Liver (tissue), 3 donors: Measurements from ENCODE around the gene CHN1.

Experiments used
- EGR1 ChIP-seq, 2 donors: IDR thresholded peaks; 2 replicates each; pipeline ENCODE4 v1.6.1; 2016 to 2018; ENCODE audit warnings: antibody characterized with exemption in 2 of 2, low read depth in 2 of 2
- FOXA1 ChIP-seq: IDR thresholded peaks from 2 replicates; pipeline ENCODE4 v1.6.1; 2016; ENCODE audit warnings: antibody characterized with exemption
- GABPA ChIP-seq, 2 donors: IDR thresholded peaks in 1 of 2; conservative IDR thresholded peaks in 1 of 2; 2 replicates each; pipeline ENCODE4 v1.6.1; 2016; ENCODE audit warnings: antibody characterized with exemption in 2 of 2, mild to moderate bottlenecking in 1 of 2, moderate library complexity in 1 of 2
- JUND ChIP-seq, 2 donors: IDR thresholded peaks; 2 replicates each; pipeline ENCODE4 v1.6.1; 2016; ENCODE audit warnings: antibody characterized with exemption in 2 of 2
- RAD21 ChIP-seq, 2 donors: IDR thresholded peaks; 2 replicates each; pipeline ENCODE4 v1.6.1; 2016; ENCODE audit warnings: antibody characterized with exemption in 2 of 2, mild to moderate bottlenecking in 2 of 2
- RXRA ChIP-seq, 2 donors: IDR thresholded peaks; 2 replicates each; pipeline ENCODE4 v1.6.1; 2017 to 2018; ENCODE audit warnings: antibody characterized with exemption in 2 of 2, mild to moderate bottlenecking in 1 of 2
- SP1 ChIP-seq: IDR thresholded peaks from 2 replicates; pipeline ENCODE4 v1.6.1; 2018; ENCODE audit warnings: antibody characterized with exemption, mild to moderate bottlenecking
- TAF1 ChIP-seq: conservative IDR thresholded peaks from 2 replicates; pipeline ENCODE4 v1.6.1; 2016; ENCODE audit warnings: antibody characterized with exemption, mild to moderate bottlenecking
- TF ChIP-seq, protein P1 (sequence below): fragments of 150-350 bp; IDR thresholded peaks from 2 replicates; pipeline ENCODE4 v1.5.1; 2017; ENCODE audit warnings: improper control_type of control experiment, low read depth, low read length; ENCODE audit not compliant: missing input control
- TF ChIP-seq, protein P2 (sequence below): IDR thresholded peaks from 2 replicates; pipeline ENCODE4 v1.6.1; 2016; ENCODE audit warnings: antibody characterized with exemption
- TF ChIP-seq, protein P3 (sequence below): IDR thresholded peaks from 2 replicates; pipeline ENCODE4 v1.6.1; 2016; ENCODE audit warnings: antibody characterized with exemption, mild to moderate bottlenecking
- TF ChIP-seq, protein P4 (sequence below): IDR thresholded peaks from 2 replicates; pipeline ENCODE4 v1.6.1; 2016; ENCODE audit warnings: antibody characterized with exemption
- TF ChIP-seq, protein P5 (sequence below): IDR thresholded peaks from 2 replicates; pipeline ENCODE4 v1.6.1; 2016; ENCODE audit warnings: antibody characterized with exemption
- donor health status: healthy.
- donor health status: healthy.

DNA sequence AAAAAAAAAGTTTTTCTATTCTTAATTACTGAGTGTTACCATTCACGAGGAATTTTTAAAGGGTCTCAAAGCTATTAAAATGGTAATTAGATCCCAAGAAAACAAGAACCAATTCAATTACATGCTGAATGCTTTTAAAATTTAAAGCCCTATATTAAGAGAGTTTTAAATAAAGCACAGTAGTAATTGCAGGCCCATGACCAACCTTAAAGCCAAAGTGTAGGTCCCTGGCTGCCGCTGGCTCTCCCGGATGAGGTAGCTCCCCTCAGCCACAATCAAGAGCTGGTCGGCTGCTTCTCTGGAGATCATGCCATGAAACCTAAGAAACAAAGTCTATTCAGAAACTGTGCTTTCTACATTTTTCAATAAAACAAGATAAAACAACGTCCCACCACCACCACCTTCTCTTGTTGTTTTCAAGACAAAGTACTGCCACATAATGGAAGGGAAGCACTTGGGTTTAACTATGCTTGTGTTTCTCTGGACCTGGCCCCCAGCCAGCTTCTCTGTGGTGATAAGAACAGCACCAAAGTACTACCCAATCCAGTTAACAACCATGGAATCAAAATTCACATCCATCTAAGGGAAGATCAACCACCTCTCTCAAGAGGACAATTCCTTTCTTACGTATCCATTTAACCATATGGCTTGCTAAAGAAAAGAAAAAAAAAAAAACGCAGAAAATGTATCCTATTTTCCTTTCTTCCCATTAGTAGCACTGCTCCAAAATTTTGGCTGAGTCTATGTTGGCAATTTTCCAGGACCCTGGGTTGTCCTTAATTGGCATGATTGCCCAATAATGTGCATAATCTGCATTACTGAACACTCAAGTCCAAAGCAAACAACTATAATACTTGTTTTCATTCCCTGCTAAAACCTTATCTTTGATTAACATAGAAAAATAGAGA, 90.1 kb downstream of the CHN1 start:
- TF ChIP-seq TAF1 (no peak), SP1 (no peak), EGR1 (IDR thresholded peaks at IDR 0.05; ENCODE audit: low read depth in 2 of 2) (no peak), GABPA (IDR thresholded peaks at IDR 0.05 in 1 of 2, conservative IDR thresholded peaks at IDR 0.05 in 1 of 2) (no peak), FOXA1 (no peak), RAD21 (IDR thresholded peaks at IDR 0.05) (no peak), JUND (IDR thresholded peaks at IDR 0.05) (no peak), RXRA (IDR thresholded peaks at IDR 0.05) (no peak)
- TF ChIP-seq, protein P1, sequence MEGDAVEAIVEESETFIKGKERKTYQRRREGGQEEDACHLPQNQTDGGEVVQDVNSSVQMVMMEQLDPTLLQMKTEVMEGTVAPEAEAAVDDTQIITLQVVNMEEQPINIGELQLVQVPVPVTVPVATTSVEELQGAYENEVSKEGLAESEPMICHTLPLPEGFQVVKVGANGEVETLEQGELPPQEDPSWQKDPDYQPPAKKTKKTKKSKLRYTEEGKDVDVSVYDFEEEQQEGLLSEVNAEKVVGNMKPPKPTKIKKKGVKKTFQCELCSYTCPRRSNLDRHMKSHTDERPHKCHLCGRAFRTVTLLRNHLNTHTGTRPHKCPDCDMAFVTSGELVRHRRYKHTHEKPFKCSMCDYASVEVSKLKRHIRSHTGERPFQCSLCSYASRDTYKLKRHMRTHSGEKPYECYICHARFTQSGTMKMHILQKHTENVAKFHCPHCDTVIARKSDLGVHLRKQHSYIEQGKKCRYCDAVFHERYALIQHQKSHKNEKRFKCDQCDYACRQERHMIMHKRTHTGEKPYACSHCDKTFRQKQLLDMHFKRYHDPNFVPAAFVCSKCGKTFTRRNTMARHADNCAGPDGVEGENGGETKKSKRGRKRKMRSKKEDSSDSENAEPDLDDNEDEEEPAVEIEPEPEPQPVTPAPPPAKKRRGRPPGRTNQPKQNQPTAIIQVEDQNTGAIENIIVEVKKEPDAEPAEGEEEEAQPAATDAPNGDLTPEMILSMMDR, result no peak
- TF ChIP-seq, protein P2, sequence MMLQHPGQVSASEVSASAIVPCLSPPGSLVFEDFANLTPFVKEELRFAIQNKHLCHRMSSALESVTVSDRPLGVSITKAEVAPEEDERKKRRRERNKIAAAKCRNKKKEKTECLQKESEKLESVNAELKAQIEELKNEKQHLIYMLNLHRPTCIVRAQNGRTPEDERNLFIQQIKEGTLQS, result no peak
- TF ChIP-seq, protein P3, sequence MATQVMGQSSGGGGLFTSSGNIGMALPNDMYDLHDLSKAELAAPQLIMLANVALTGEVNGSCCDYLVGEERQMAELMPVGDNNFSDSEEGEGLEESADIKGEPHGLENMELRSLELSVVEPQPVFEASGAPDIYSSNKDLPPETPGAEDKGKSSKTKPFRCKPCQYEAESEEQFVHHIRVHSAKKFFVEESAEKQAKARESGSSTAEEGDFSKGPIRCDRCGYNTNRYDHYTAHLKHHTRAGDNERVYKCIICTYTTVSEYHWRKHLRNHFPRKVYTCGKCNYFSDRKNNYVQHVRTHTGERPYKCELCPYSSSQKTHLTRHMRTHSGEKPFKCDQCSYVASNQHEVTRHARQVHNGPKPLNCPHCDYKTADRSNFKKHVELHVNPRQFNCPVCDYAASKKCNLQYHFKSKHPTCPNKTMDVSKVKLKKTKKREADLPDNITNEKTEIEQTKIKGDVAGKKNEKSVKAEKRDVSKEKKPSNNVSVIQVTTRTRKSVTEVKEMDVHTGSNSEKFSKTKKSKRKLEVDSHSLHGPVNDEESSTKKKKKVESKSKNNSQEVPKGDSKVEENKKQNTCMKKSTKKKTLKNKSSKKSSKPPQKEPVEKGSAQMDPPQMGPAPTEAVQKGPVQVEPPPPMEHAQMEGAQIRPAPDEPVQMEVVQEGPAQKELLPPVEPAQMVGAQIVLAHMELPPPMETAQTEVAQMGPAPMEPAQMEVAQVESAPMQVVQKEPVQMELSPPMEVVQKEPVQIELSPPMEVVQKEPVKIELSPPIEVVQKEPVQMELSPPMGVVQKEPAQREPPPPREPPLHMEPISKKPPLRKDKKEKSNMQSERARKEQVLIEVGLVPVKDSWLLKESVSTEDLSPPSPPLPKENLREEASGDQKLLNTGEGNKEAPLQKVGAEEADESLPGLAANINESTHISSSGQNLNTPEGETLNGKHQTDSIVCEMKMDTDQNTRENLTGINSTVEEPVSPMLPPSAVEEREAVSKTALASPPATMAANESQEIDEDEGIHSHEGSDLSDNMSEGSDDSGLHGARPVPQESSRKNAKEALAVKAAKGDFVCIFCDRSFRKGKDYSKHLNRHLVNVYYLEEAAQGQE, result no peak
- TF ChIP-seq, protein P4, sequence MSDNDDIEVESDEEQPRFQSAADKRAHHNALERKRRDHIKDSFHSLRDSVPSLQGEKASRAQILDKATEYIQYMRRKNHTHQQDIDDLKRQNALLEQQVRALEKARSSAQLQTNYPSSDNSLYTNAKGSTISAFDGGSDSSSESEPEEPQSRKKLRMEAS, result no peak
- TF ChIP-seq, protein P5, sequence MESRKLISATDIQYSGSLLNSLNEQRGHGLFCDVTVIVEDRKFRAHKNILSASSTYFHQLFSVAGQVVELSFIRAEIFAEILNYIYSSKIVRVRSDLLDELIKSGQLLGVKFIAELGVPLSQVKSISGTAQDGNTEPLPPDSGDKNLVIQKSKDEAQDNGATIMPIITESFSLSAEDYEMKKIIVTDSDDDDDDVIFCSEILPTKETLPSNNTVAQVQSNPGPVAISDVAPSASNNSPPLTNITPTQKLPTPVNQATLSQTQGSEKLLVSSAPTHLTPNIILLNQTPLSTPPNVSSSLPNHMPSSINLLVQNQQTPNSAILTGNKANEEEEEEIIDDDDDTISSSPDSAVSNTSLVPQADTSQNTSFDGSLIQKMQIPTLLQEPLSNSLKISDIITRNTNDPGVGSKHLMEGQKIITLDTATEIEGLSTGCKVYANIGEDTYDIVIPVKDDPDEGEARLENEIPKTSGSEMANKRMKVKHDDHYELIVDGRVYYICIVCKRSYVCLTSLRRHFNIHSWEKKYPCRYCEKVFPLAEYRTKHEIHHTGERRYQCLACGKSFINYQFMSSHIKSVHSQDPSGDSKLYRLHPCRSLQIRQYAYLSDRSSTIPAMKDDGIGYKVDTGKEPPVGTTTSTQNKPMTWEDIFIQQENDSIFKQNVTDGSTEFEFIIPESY, result no peak
